Measurements from ENCODE around the gene SHANK3. TPM values are rescaled to one million over a fixed set of nuclear protein-coding genes. Genes with fewer than 3 reads are reported as not detected.
"Not testable (repeated sequence)": the region's sequence is repeated elsewhere in the genome, so short reads cannot be mapped to it uniquely, and the experiment has no call there.

The SHANK3 gene
- total and polyA plus RNA-seq, 2 of the 8 experiments (the other 6 are each of a cell fraction or from before 2014, with no cell fraction given) = 1.5 to 6.0 TPM

- H3K9ac ChIP-seq (replicated peaks in 1 of 4; ENCODE audit: extremely low read depth in 1 of 4, low read depth in 3 of 4, low read length in 3 of 4); H3K4ac ChIP-seq (replicated peaks; ENCODE audit: insufficient read length, low read depth, low read length); H3K18ac ChIP-seq (ENCODE audit: extremely low read depth, low read length); H3K79me2 ChIP-seq (ENCODE audit: control insufficient read depth in 1 of 2, insufficient read depth in 2 of 2, low read length in 2 of 2); H3K79me1 ChIP-seq (ENCODE audit: low read depth, low read length); H3K4me2 ChIP-seq (ENCODE audit: insufficient read depth in 1 of 2, low read depth in 2 of 2, low read length in 2 of 2); POLR2A ChIA-PET (ENCODE audit: partially characterized antibody); H3K14ac ChIP-seq (ENCODE audit: insufficient read length); H4K8ac ChIP-seq (ENCODE audit: extremely low read depth, insufficient read depth, low read length); H4K20me1 ChIP-seq (replicated peaks in 1 of 2; ENCODE audit: control insufficient read depth in 1 of 2, insufficient read depth in 2 of 2, low read length in 2 of 2); FAIRE-seq; H2AFZ ChIP-seq (ENCODE audit: low read length); H2BK5ac ChIP-seq (ENCODE audit: low read depth, low read length); DNase-seq (ENCODE audit: low read depth in 1 of 2, low spot score in 2 of 2); H2BK120ac ChIP-seq (replicated peaks; ENCODE audit: low read depth, low read length); H3K56ac ChIP-seq (replicated peaks; ENCODE audit: insufficient read length, low read depth, low read length); H2BK20ac ChIP-seq (ENCODE audit: low read length); H2AK5ac ChIP-seq (ENCODE audit: low read depth, low read length); H3K27ac ChIP-seq (ENCODE audit: low read depth, low read length); H4K91ac ChIP-seq (replicated peaks; ENCODE audit: insufficient read length, low read length); H3K36me3 ChIP-seq (ENCODE audit: control insufficient read depth in 2 of 4, insufficient read depth in 4 of 4, low read length in 3 of 4); H3K23me2 ChIP-seq (ENCODE audit: low read depth, low read length); H3K4me1 ChIP-seq (replicated peaks in 1 of 4; ENCODE audit: control insufficient read depth in 3 of 4, insufficient read depth in 4 of 4, low read length in 3 of 4); H2BK12ac ChIP-seq (ENCODE audit: low read depth, low read length); H3K23ac ChIP-seq (ENCODE audit: insufficient read length); H4K5ac ChIP-seq (ENCODE audit: insufficient read length, low read depth, low read length); H3K4me3 ChIP-seq (ENCODE audit: extremely low read depth in 1 of 4, insufficient read depth in 2 of 4, low read depth in 3 of 4, low read length in 4 of 4); H2BK15ac ChIP-seq (ENCODE audit: low read length): not testable (repeated sequence)
- CTCF ChIA-PET (ENCODE audit: partially characterized antibody) = interaction anchor here (0.6 to 1.5 kb wide), 6 partner anchors 15 to 188 kb away, joined by 3 to 6 read pairs (median 3); no protein-coding TSS in a partner anchor
- peaks cover 9 to 16% of the 10 kb centered on the region in 2 experiments for H3K9me3 ChIP-seq (ENCODE audit: insufficient read depth in 2 of 2, low read depth in 1 of 2, low read length in 1 of 2)
- 85% methylated on average over 6 of the region's 6 CpGs; no CpG with 5 or more reads in 1 of the 2 experiments for WGBS, 2 experiments (ENCODE audit: extremely low coverage in 1 of 2, insufficient coverage in 1 of 2, insufficient read length in 1 of 2, insufficient replicate concordance in 2 of 2, low coverage in 1 of 2, low lambda C conversion rate in 2 of 2, missing lambda C conversion rate in 1 of 2)
- H3K27me3 ChIP-seq (replicated peaks in 1 of 4; ENCODE audit: control insufficient read depth in 3 of 4, extremely low read depth in 1 of 4, insufficient read depth in 3 of 4, low read length in 3 of 4) = peaks cover 0 to 24% (median 8%) of the 10 kb centered on the region in 4 experiments; a peak in 6 of 7 replicates
Observed at GRCh38 chr22:50654664-50655063, 18.0 kb upstream of the SHANK3 start.
